ENCODE data around the gene PDK1. TPM values are rescaled to one million over a fixed set of nuclear protein-coding genes. Genes with fewer than 3 reads are reported as not detected.

The PDK1 gene
- total RNA-seq, 2 donors from 2014 or later = 8.0 to 17.5 TPM

GRCh38 chr2:172643142-172643541 lies 87.3 kb downstream of the PDK1 start:
- TF ChIP-seq CTCF (IDR thresholded peaks at IDR 0.05) = no peak
- TF ChIP-seq POLR2A (IDR thresholded peaks at IDR 0.05) = no peak

GRCh38 chr2:172647439-172647838 lies 91.5 kb downstream of the PDK1 start:
- no peak overlapping the region for H3K27ac ChIP-seq
- peaks cover 0 to 6% (median 0%) of the 10 kb centered on the region in 3 donors for H3K9me3 ChIP-seq
- DNase-seq (no peak), ATAC-seq (no peak)
- intact Hi-C loops (cut with DNase I) = no loop called here
- H3K4me3 ChIP-seq = no peak overlapping the region
- H3K27me3 ChIP-seq = no peaks in the 10 kb centered on the region
- no peaks in the 10 kb centered on the region for H3K36me3 ChIP-seq (replicated peaks in 1 of 2; ENCODE audit: insufficient read depth in 1 of 2, low read depth in 2 of 2)
- no peaks in the 10 kb centered on the region for H3K4me1 ChIP-seq
- WGBS, 2 donors = 88 to 100% methylated on average over 1 of the region's 1 CpG
- TF ChIP-seq POLR2A (IDR thresholded peaks at IDR 0.05) = no peak
- no peak for TF ChIP-seq CTCF (IDR thresholded peaks at IDR 0.05)

More at GRCh38 chr2:172643142-172643541, 87.3 kb downstream of the PDK1 start:
- DNase-seq (no peak), ATAC-seq (no peak)
- no peaks in the 10 kb centered on the region for H3K4me1 ChIP-seq
- no peaks in the 10 kb centered on the region for H3K27me3 ChIP-seq
- WGBS, 2 donors = 72 to 83% methylated on average over 4 to 6 of the region's 6 CpGs
- no peaks in the 10 kb centered on the region for H3K36me3 ChIP-seq (replicated peaks in 1 of 2; ENCODE audit: insufficient read depth in 1 of 2, low read depth in 2 of 2)
- no peak overlapping the region for H3K27ac ChIP-seq
- H3K4me3 ChIP-seq = no peak overlapping the region
- no peaks in the 10 kb centered on the region for H3K9me3 ChIP-seq
- intact Hi-C loops (cut with DNase I) = no loop called here

DNA sequence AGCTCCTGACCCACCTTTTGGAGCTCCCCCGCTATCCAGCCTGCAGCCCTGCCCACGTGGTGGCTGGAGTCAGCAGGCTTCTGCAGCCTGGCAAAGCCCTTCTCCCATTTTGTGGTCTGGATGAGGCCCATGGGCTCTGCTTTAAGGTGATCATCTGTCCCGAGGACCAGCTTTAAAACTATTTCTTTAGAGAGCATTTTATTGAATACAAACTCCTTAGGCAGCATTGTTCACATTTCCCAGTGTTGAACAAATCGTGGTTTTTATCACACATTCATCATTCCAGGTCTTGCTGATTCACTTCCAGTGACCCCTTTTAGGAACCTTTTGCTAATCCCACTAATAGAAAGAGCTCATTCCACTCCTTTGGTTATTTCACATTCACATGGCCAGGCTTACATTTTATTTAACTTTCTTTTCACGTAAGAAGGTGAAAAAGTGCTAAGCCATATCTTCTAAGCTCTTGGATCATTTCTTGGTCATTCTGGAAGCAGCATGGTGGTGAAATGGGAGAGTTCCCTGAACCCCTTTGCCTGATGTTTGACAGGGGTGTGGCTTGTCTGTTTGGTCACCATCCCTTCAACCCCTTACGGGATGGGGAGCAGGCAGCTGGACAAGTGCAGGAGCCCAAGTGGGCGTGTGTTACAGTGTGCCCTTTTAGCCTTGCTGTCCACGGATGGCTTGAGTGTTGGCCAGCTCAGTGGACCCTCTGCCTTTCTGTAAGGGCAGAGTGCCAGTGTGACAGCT lies 99.4 kb downstream of the PDK1 start:
- Histone ChIP-seq H3K4me1 (no peaks in the 10 kb centered on the region), H3K27me3 (no peaks in the 10 kb centered on the region), H3K4me3 (no peak overlapping the region), H3K27ac (no peak overlapping the region), H3K9me3 (peaks cover 0 to 12% (median 0%) of the 10 kb centered on the region in 3 donors), H3K36me3 (replicated peaks in 1 of 2; ENCODE audit: insufficient read depth in 1 of 2, low read depth in 2 of 2) (no peaks in the 10 kb centered on the region)
- intact Hi-C loops (cut with DNase I) = no loop called here
- TF ChIP-seq POLR2A (IDR thresholded peaks at IDR 0.05) (no peak), CTCF (IDR thresholded peaks at IDR 0.05) (no peak)
- ATAC-seq (no peak), DNase-seq (no peak)
- 68 to 72% methylated on average over 8 of the region's 8 CpGs for WGBS, 2 donors

DNA sequence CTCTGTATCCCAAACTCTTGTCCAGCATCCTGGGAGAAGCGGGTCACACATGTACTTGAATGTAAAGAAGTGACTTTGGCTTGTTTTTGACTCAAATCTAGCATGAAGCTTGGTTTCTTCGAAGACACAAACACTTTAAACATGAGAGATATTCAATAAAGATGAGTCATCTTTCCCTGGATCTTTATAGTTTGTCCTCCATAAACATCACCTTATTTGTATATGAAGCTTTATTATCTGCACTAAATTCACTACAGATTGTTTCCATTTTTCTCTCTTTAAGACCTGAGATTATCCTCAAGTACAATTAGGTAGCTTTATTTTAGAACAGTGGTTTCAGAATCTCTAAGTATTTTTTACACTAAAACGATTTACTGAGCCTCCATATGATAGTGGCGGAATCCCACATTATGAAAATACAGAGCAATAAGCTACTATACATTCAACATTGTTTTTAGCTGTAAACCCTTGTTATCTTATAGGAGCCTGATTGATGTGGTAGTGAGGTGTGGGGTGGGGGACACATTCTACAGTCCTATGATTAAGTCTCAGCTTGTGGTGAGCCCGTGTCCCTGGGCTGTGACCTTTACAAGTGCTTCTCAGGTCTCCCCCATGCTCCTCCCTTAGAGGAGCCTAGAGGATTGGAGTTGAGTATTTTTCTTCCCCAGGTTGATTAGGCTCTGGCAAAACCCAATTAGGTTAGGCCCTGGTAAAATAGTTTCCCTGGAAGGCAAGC lies 100.1 kb downstream of the PDK1 start:
- H3K27me3 ChIP-seq = no peaks in the 10 kb centered on the region
- DNase-seq (no peak), ATAC-seq (no peak)
- no peak for TF ChIP-seq POLR2A (IDR thresholded peaks at IDR 0.05)
- TF ChIP-seq CTCF (IDR thresholded peaks at IDR 0.05) = no peak
- no peaks in the 10 kb centered on the region for H3K36me3 ChIP-seq (replicated peaks in 1 of 2; ENCODE audit: insufficient read depth in 1 of 2, low read depth in 2 of 2)
- WGBS, 2 donors = 67 to 73% methylated on average over 5 of the region's 5 CpGs
- H3K4me1 ChIP-seq = no peaks in the 10 kb centered on the region
- H3K9me3 ChIP-seq = peaks cover 0 to 12% (median 0%) of the 10 kb centered on the region in 3 donors
- H3K27ac ChIP-seq = no peak overlapping the region
- intact Hi-C loops (cut with DNase I) = no loop called here
- no peak overlapping the region for H3K4me3 ChIP-seq

Small RNA genes lying within 50 kb of the gene (small RNA-seq; reads per million reads assigned to genes)
- not detected for gene RF00019

Other genes starting within 250 kb of the PDK1 start
- 100 to 1,000 TPM in 1 of 2 donors, 10 to 100 TPM in 1; 90.0 to 210 TPM for gene ITGA6, start 128.5 kb upstream of the PDK1 start, total RNA-seq
- gene RAPGEF4, start 179.8 kb downstream of the PDK1 start, total RNA-seq = 10 to 100 TPM in 1 of 2 donors, 1 to 10 TPM in 1; 4.7 to 22.4 TPM